H1 (cell line): ENCODE data around the gene PAQR5.

Experiments
- CREB1 ChIP-seq: IDR thresholded peaks from 2 replicates; pipeline ENCODE4 v1.6.1; 2012; ENCODE audit warnings: inconsistent platforms
- CTCF ChIP-seq, 3 experiments: IDR thresholded peaks; 1 replicate in 2 of 3; 2 replicates in 1 of 3; pipeline versions ENCODE4 v1.5.1 to v1.6.1; 2011; ENCODE audit warnings: low read length in 3 of 3, mild to moderate bottlenecking in 3 of 3, inconsistent platforms in 2 of 3, low read depth in 1 of 3, moderate library complexity in 1 of 3; ENCODE audit not compliant: insufficient read depth in 1 of 3; ENCODE audit errors: control extremely low read depth in 1 of 3
- JUN ChIP-seq: IDR thresholded peaks from 2 replicates; pipeline ENCODE4 v1.6.1; 2011; ENCODE audit warnings: low read depth, mild to moderate bottlenecking, improper control_type of control experiment, low read length
- JUND ChIP-seq: IDR thresholded peaks from 2 replicates; pipeline ENCODE4 v1.6.1; 2011; ENCODE audit warnings: mild to moderate bottlenecking, improper control_type of control experiment, low read length

DNA sequence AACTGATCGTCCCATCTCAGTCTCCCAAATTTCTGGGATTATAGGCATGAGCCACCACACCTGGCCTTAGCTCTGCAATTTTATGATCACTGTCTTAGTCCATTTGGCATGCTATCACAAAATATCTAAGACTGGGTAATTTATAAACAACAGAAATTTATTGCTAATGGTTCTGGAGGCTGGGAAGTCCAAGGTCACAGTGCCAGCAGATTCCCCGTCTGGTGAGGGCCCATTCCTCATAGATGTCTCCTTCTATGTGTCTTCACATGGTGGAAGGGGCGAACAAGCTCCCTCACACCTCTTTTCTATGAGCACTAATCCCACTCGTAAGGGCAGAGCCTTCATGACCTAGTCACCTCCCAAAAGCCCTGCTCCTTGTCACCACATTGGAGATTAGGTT lies 60.1 kb downstream of the PAQR5 start:
- no peak for TF ChIP-seq JUN
- no peak for TF ChIP-seq JUND
- no peak for TF ChIP-seq CREB1
- no peak for TF ChIP-seq CTCF (IDR thresholded peaks at IDR 0.05; ENCODE audit: control extremely low read depth in 1 of 3, insufficient read depth in 1 of 3, low read depth in 1 of 3, low read length in 3 of 3)
